ELF-1 (cell line): ENCODE data around the gene MAP3K7CL.

Experiments used
- DNase-seq: peaks from one replicate; pipeline ENCODE4 v3.0.0-alpha.2; 2016; ENCODE audit warnings: low read depth, low spot score

The MAP3K7CL gene

DNA sequence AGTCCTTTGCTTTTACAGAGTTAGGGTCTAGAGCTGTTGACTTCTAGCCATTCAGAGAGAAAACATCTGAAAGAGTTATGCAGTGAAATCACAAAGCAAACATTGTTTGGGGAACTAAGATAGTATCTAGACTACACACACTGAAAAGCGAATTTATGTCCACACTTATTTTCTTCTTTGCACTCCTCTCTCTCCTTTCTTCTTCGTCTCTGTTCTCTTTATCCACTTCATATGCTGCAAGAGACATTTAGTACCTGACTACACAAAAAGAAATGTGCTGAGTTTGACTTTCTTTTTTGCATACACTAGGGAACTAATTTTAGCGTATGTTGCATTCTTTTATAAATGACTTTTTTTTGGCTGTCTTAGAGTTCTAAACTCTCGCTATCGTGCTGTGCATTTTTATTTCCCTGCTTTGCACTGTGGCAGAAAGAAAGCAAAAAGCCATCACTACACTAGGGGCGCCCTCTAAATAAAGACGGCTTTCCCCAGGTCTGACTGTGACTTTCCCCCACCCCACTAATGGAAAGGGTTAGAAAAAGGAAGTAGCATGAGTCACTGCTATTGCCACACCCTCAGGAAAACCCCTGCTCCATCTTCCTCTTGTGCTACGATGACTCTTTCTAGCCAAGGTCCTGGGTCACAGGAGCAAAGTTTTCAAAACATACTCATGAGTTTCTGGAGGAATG is 65.7 kb downstream of the MAP3K7CL start:
- peak; percentile 68 for DNase-seq

GRCh38 chr21:29196670-29197191 is 66.3 kb downstream of the MAP3K7CL start:
- no peak for DNase-seq

- no peak for DNase-seq
Observed at GRCh38 chr21:29201186-29201585, 70.7 kb downstream of the MAP3K7CL start.

GRCh38 chr21:29205009-29205408 is 74.6 kb downstream of the MAP3K7CL start:
- no peak for DNase-seq

DNA sequence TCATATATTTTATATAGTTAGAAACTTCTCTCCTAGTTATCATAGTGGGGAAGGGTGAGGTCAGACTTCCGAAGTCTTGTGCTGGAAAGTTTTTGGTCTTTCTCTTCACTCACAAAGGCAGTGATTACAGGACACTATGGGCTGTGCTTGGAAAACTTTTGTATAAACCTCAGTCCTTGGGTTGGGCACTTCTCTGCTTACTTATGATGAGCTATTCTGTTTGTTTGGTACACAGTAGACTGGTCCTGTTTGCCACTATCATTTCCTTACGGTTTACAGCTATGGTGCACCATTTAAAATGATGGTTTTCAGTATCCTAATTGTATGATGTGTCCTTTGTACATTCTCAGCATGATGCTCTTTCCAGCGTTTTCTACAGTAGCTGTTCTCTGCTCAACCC is 75.5 kb downstream of the MAP3K7CL start:
- DNase-seq = no peak

- DNase-seq = no peak
Observed at GRCh38 chr21:29206445-29206844, 76.0 kb downstream of the MAP3K7CL start.

DNA sequence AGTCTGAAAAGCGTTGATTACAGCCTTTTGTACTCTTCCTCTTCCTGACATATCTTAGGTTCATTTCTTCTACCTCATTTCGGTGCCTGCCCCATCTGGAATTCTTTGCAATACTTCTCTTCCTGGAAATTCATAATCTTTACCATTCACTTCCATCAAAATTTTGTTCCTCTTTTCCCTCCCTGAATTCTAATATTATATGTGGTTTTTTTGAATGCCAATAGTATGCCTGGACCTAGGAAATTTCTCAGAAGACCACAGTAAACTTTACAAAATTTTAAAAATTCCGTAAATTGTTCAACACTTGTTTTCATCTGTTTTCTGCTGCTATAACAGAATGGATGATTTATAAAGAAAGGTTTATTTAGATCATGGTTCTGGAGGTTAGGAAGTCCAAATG is 76.8 kb downstream of the MAP3K7CL start:
- DNase-seq = no peak

- no peak for DNase-seq
Observed at GRCh38 chr21:29208044-29208681, 77.7 kb downstream of the MAP3K7CL start.

- no peak for DNase-seq
Observed at GRCh38 chr21:29208682-29209059, 78.2 kb downstream of the MAP3K7CL start.

- DNase-seq = no peak
Observed at GRCh38 chr21:29209696-29210095, 79.3 kb downstream of the MAP3K7CL start.

DNA sequence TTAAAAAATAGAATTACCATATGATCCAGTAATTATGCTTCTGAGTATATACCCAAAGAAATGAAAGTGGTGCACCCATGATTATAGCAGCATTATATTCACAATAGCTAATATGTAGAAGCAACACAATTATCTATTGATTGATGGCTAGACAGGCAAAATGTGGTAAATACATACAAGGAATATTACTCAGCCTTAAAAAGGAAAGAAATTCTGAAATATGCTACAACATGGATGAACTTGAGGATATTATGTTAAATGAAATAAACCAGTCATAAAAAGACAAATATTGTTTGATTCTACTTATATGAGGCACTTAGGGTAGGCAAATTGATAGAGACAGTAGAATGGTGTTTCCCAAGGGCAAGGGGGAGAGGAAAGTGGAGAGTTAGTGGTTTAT is 80.8 kb downstream of the MAP3K7CL start:
- no peak for DNase-seq

DNA sequence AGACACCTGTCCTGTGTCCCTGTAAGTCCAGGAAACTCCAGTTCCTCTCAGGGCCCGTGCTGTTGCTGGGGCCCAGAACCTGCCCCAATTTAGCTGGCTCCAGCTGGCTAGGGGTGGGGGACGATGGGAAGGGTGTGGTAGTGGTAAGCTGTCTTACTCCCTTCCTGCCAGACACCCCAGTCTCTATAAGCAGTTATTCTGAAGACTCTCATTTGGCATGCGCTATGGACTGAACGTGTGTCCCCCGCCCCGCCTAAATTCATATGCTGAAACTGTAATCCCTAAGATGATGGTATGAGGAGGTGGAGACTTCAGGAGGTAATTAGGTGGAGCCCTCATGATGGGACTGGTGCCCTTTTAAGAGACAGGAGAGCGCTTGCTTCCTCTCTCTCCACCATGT is 82.0 kb downstream of the MAP3K7CL start:
- no peak for DNase-seq

DNA sequence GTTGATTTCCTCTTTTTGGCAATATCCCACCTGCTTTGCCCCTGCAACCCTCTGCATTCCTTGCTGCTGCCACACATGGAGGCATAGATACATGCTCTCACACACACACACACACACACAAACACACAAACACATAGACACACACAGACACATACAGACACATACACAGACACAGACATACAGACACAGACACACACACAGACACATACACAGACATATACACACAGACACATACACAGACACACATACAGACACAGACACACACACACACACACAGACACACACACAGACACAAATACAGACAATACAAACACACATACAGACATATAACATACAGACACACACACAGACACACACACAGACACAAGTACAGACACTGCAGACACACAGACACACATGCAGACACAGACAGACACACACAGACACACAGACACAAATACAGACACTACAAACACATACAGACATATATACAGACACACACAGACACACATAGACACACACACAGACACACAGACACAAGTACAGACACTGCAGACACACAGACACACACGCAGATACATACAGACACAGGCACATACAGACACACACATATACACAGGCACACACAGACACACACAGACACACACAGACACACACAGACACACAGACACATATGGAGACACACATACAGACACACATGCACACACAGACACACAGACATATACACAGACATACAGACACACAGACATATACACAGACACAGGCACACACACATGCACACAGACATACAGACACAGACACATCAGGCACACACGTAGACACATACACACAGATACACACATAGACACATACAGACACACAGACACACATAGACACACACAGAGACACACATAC is 83.3 kb downstream of the MAP3K7CL start:
- no peak for DNase-seq

DNA sequence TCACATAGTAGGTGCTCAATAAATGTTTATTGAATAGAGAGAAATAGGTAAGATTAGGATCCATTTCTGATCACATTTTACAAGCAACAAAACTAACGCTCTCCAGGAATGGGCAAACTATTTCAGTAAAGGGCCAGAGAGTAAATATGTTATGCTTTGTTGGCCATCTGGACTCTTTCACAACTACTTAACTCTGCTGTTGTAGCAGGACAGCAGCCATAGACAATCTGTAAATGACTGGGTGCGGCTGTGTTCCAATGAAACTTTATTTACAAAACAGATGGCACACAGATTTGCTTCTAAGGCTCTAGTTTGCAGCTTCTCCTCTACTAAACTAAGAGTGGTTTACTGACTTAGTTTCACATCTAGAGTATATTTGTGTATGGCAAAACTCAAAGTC is 85.3 kb downstream of the MAP3K7CL start:
- no peak for DNase-seq

- no peak for DNase-seq
Observed at GRCh38 chr21:29217818-29218291, 87.4 kb downstream of the MAP3K7CL start.

GRCh38 chr21:29218749-29219148 is 88.3 kb downstream of the MAP3K7CL start:
- DNase-seq = no peak

- no peak for DNase-seq
Observed at GRCh38 chr21:29219165-29219770, 88.8 kb downstream of the MAP3K7CL start.

- no peak for DNase-seq
Observed at GRCh38 chr21:29221253-29221744, 90.9 kb downstream of the MAP3K7CL start.

DNA sequence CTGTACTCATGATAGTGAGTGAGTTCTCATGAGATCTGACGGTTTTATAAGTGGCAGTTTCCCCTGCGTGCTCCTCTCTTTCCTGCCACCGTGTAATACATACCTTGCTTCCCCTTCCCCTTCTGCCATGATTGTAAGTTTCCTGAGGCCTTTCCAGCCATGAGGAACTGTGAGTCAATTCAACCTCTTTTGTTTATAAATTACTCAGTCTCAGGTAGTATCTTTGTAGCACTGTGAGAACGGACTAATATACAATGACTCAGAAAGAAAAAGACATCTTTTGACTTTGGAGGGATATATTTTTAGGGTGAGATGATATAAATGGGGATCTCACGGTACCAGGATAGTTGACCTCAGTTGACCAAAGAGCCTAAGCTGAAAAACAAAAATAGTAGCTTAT is 93.6 kb downstream of the MAP3K7CL start:
- no peak for DNase-seq
